ENCODE data around the gene ABHD11. TPM values are rescaled to one million over a fixed set of nuclear protein-coding genes. Genes with fewer than 3 reads are reported as not detected.
"Not testable (repeated sequence)": the region's sequence is repeated elsewhere in the genome, so short reads cannot be mapped to it uniquely, and the experiment has no call there.

The ABHD11 gene
- total and polyA plus RNA-seq, 2 experiments from 2014 or later: 18.7 to 24.6 TPM

DNA sequence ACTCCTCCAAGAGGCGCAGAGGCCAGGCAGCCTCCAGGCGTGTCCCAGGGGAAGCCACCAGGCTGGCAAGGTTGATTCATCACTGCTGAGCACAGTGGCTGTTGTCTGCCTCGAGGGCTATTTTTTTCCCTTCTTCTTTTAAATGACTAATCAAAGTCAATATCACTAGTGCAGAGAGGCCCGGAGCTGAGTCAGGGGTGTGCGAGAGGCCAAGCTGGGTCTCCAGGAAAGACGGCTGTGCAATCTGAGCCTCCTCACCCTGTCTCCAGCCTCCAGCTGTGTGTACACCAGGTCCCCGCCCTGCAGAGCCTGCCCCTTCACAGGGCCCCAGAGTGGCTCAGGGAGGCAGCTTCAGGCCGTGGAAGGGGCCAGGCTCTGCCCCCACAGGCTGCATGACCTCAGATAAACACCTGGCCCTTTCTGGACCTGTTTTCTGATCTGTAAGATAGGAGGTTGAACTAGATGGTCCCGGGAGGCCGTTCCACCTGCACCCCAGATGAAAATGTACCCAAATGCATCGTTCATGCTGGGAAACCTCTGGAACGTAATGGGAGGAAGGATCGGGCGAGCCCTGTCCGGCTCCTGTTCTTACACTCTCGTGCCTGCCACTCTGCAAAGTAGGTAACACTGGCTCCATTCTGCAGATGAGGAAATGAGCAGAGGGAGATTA is 22.8 kb downstream of the ABHD11 start (continued):
- TF ChIP-seq REST (IDR thresholded peaks at IDR 0.05; ENCODE audit: unreplicated experiment) (no peak), EZH2 (IDR thresholded peaks at IDR 0.05; ENCODE audit: low read depth, unreplicated experiment) (no peak), ZNF331 (CRISPR knock-in tag; IDR thresholded peaks at IDR 0.05; ENCODE audit: low read depth) (no peak), ZNF114 (CRISPR knock-in tag; IDR thresholded peaks at IDR 0.05) (no peak)

DNA sequence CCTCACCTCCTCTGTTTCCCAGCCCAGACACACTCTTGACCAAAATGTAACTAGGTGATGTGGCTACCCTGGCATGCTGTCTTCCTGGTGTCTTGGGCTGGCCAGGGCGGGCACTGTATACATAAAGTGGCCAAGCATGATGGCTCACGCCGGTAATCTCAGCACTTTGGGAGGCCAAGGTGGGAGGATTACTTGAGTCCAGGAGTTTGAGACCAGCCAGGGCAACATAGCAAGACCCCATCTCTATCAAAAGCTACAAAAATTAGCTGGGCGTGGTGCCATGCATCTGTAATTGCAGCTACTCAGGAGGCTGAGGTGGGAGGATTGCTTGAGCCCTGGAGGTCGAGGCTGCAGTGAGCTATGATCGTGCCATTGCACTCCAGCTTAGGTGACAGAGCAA is 25.3 kb downstream of the ABHD11 start:
- not testable (repeated sequence) for ATAC-seq; H3K27me3 ChIP-seq (ENCODE audit: insufficient read depth); H3K4me1 ChIP-seq (ENCODE audit: insufficient read depth); H3K79me2 ChIP-seq (replicated peaks; ENCODE audit: insufficient read depth); H3K4me2 ChIP-seq; H3K4me1 Mint-ChIP-seq; H3K9me2 ChIP-seq (ENCODE audit: insufficient read depth); H3F3A ChIP-seq (replicated peaks; ENCODE audit: low read depth); H3K4me3 Mint-ChIP-seq; H3K27me3 Mint-ChIP-seq (ENCODE audit: insufficient read depth, low read depth, poor library complexity); H3K9me3 Mint-ChIP-seq; H3K27ac Mint-ChIP-seq; H4K20me1 ChIP-seq (replicated peaks; ENCODE audit: insufficient read depth); H2AFZ ChIP-seq; H3K27ac ChIP-seq (ENCODE audit: low read depth); H3K36me3 Mint-ChIP-seq (ENCODE audit: low read depth); DNase-seq (ENCODE audit: low spot score); H3K4me3 ChIP-seq; H3K36me3 ChIP-seq (ENCODE audit: insufficient read depth)

DNA sequence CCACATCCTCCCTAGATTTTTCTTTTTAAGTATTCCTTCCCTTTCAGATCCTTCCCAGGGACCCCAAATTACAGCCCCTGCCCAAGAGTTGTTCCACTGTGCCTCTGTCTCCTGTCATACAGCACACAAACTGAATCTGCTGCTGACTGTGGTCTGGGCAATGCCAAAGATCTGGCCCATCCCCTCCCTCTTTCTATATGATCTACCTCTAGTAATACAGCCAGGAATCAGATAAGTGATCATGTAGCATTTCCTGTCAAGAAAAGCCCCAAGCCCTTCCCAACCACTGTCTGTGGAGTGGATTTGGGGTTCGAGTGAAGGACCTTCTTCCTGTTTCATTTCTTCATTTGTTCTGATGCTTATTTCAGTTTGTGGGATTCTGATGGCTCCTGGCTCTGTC is 25.8 kb downstream of the ABHD11 start:
- peaks cover under 1% of the 10 kb centered on the region; the same call in 1 of the 2 replicates for H3K27me3 ChIP-seq (ENCODE audit: insufficient read depth)
- no peak overlapping the region for H3K4me2 ChIP-seq
- H3K27ac ChIP-seq (ENCODE audit: low read depth): no peak overlapping the region
- Mint-ChIP-seq H3K4me1 (no peaks in the 10 kb centered on the region), H3K4me3 (no peak overlapping the region), H3K27ac (no peak overlapping the region), H3K27me3 (ENCODE audit: insufficient read depth, low read depth, poor library complexity) (peaks cover 6% of the 10 kb centered on the region), H3K9me3 (no peaks in the 10 kb centered on the region), H3K36me3 (ENCODE audit: low read depth) (no peaks in the 10 kb centered on the region)
- ATAC-seq (no peak), DNase-seq (ENCODE audit: low spot score) (no peak)
- H2AFZ ChIP-seq: no peak overlapping the region
- H3K4me1 ChIP-seq (ENCODE audit: insufficient read depth): no peaks in the 10 kb centered on the region
- H3K4me3 ChIP-seq: no peak overlapping the region
- no peaks in the 10 kb centered on the region; the same call in 1 of the 2 replicates for H4K20me1 ChIP-seq (replicated peaks; ENCODE audit: insufficient read depth)
- H3F3A ChIP-seq (replicated peaks; ENCODE audit: low read depth): no peaks in the 10 kb centered on the region
- no peaks in the 10 kb centered on the region for H3K36me3 ChIP-seq (ENCODE audit: insufficient read depth)
- H3K9me2 ChIP-seq (ENCODE audit: insufficient read depth): no peaks in the 10 kb centered on the region
- H3K79me2 ChIP-seq (replicated peaks; ENCODE audit: insufficient read depth): no peaks in the 10 kb centered on the region
- TF ChIP-seq STAT1 (IDR thresholded peaks at IDR 0.05; ENCODE audit: unreplicated experiment) (no peak), EZH2phosphoT487 (IDR thresholded peaks at IDR 0.05; ENCODE audit: unreplicated experiment) (no peak), ZNF331 (CRISPR knock-in tag; IDR thresholded peaks at IDR 0.05; ENCODE audit: low read depth) (no peak), ZNF462 (CRISPR knock-in tag; IDR thresholded peaks at IDR 0.05) (no peak)

Data from GM23338 (cell line).